Measurements from ENCODE around the gene FRS2. TPM values are rescaled to one million over a fixed set of nuclear protein-coding genes. Genes with fewer than 3 reads are reported as not detected.

FRS2 gene
- total RNA-seq, 4 donors from 2014 or later: 16.7 to 48.6 (median 25.3) TPM

GRCh38 chr12:69533844-69534243, 63.7 kb downstream of the FRS2 start:
- Histone ChIP-seq H3K27me3 (no peaks in the 10 kb centered on the region), H3K9me3 (no peaks in the 10 kb centered on the region), H3K4me3 (no peak overlapping the region), H3K4me1 (peaks cover 0 to 8% (median 2%) of the 10 kb centered on the region in 4 donors), H3K36me3 (peaks cover 0 to 6% (median 0%) of the 10 kb centered on the region in 4 donors), H3K27ac (peak overlapping the region; percentile 42 to 68 (median 64))
- whole genome bisulfite sequencing, 2 donors (ENCODE audit: low coverage in 1 of 2): 78 to 82% methylated on average over 3 of the region's 3 CpGs
- no peak for DNase-seq
- TF ChIP-seq CTCF (IDR thresholded peaks at IDR 0.05) (no peak), POLR2AphosphoS5 (IDR thresholded peaks at IDR 0.05) (no peak)
- intact Hi-C loops (cut with DNase I; ENCODE audit: low total_unique reads): no loop called here
- in situ Hi-C loops (cut with MboI; ENCODE audit: low pct_ligation_motif_present in 1 of 4, low pct_unique_long_range_greater_than_20kb in 1 of 4, low sequenced_read_pairs in 3 of 4): no loop called here

DNA sequence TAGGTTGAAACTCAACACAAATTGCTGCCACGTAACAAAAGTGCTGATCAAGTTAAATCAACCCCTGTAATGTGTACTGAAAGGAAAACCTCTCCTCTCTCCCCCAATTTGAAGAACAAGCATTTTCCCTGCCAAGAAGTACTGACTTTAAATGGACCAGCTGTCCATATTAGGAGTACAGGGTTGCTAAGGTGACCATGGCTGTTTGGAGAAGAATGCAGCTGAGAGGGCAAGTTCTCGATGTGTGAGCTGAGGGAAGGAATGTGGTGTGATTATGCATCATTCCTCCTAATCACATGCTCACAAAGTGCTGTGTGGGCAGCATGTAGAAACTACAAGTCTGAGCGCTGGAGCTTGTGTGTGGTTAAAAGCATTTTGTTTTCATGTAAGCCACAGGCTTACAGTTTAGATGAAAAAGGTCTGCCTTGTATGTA, 64.2 kb downstream of the FRS2 start:
- Histone ChIP-seq H3K27me3 (no peaks in the 10 kb centered on the region), H3K36me3 (peaks cover 0 to 6% (median 0%) of the 10 kb centered on the region in 4 donors), H3K4me3 (no peak overlapping the region), H3K4me1 (peaks cover 0 to 8% (median 2%) of the 10 kb centered on the region in 4 donors), H3K27ac (peak overlapping the region; percentile 55 to 68 (median 64)), H3K9me3 (no peaks in the 10 kb centered on the region)
- intact Hi-C loops (cut with DNase I; ENCODE audit: low total_unique reads) (no loop called here), in situ Hi-C loops (cut with MboI; ENCODE audit: low pct_ligation_motif_present in 1 of 4, low pct_unique_long_range_greater_than_20kb in 1 of 4, low sequenced_read_pairs in 3 of 4) (no loop called here)
- peak; percentile 32 for DNase-seq
- WGBS, 2 donors (ENCODE audit: low coverage in 1 of 2): 28 to 44% methylated on average over 3 of the region's 3 CpGs
- TF ChIP-seq EP300 (IDR thresholded peaks at IDR 0.05; ENCODE audit: low read depth): no peak
- TF ChIP-seq POLR2AphosphoS5 (IDR thresholded peaks at IDR 0.05): peak; percentile 46 to 69 (median 57)
- no peak for TF ChIP-seq CTCF (IDR thresholded peaks at IDR 0.05)

- H3K27me3 ChIP-seq: no peaks in the 10 kb centered on the region
- no peak overlapping the region for H3K4me3 ChIP-seq
- TF ChIP-seq POLR2A (IDR thresholded peaks at IDR 0.05) (no peak), POLR2AphosphoS5 (IDR thresholded peaks at IDR 0.05) (no peak), CTCF (IDR thresholded peaks at IDR 0.05) (no peak), EP300 (IDR thresholded peaks at IDR 0.05; ENCODE audit: low read depth) (no peak)
- intact Hi-C loops (cut with DNase I; ENCODE audit: low total_unique reads): no loop called here
- WGBS, 2 donors (ENCODE audit: low coverage in 1 of 2): 82 to 96% methylated on average over 2 of the region's 2 CpGs
- H3K27ac ChIP-seq: no peak overlapping the region
- no peak for DNase-seq
- H3K9me3 ChIP-seq: peaks cover 0 to 8% of the 10 kb centered on the region in 2 donors
- H3K4me1 ChIP-seq: no peaks in the 10 kb centered on the region
- peaks cover 0 to 9% (median 0%) of the 10 kb centered on the region in 4 donors for H3K36me3 ChIP-seq
- in situ Hi-C loops (cut with MboI; ENCODE audit: low pct_ligation_motif_present in 1 of 4, low pct_unique_long_range_greater_than_20kb in 1 of 4, low sequenced_read_pairs in 3 of 4): no loop called here
These were observed 70.8 kb downstream of the FRS2 start for GRCh38 chr12:69540987-69541386.

DNA sequence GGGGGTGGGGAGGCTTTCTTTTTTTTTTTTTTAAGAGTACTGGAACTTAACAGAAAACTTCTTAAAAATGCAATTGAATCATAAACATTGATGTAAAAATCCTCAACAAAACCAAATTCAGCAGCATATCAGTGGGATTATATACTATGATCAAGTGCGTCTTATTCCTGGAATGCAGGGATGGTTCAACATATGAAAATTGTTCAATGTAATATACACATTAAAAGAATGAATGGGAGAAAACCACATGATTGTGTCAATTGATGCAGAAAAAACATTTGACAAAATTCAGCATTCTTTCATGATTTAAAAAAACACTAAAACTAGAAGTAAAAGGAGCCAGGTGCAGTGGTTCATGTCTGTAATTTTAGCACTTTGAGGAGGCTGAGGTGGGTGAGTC, 73.9 kb downstream of the FRS2 start:
- Histone ChIP-seq H3K27ac (no peak overlapping the region), H3K9me3 (peaks cover 0 to 8% of the 10 kb centered on the region in 2 donors), H3K27me3 (no peaks in the 10 kb centered on the region), H3K4me1 (no peaks in the 10 kb centered on the region), H3K36me3 (peaks cover 0 to 9% (median 0%) of the 10 kb centered on the region in 4 donors), H3K4me3 (no peak overlapping the region)
- intact Hi-C loops (cut with DNase I; ENCODE audit: low total_unique reads): no loop called here
- DNase-seq: no peak
- TF ChIP-seq CTCF (IDR thresholded peaks at IDR 0.05) (no peak), EP300 (IDR thresholded peaks at IDR 0.05; ENCODE audit: low read depth) (no peak), POLR2AphosphoS5 (IDR thresholded peaks at IDR 0.05) (no peak), POLR2A (IDR thresholded peaks at IDR 0.05) (no peak)
- 96 to 100% methylated on average over 1 of the region's 1 CpG for WGBS, 2 donors (ENCODE audit: low coverage in 1 of 2)
- in situ Hi-C loops (cut with MboI; ENCODE audit: low pct_ligation_motif_present in 1 of 4, low pct_unique_long_range_greater_than_20kb in 1 of 4, low sequenced_read_pairs in 3 of 4): no loop called here
